ENCODE data around the gene MPPE1. TPM values are rescaled to one million over a fixed set of nuclear protein-coding genes. Genes with fewer than 3 reads are reported as not detected.

Gene MPPE1
- total RNA-seq, 1 experiment from 2014 or later, result 36.4 TPM

DNA sequence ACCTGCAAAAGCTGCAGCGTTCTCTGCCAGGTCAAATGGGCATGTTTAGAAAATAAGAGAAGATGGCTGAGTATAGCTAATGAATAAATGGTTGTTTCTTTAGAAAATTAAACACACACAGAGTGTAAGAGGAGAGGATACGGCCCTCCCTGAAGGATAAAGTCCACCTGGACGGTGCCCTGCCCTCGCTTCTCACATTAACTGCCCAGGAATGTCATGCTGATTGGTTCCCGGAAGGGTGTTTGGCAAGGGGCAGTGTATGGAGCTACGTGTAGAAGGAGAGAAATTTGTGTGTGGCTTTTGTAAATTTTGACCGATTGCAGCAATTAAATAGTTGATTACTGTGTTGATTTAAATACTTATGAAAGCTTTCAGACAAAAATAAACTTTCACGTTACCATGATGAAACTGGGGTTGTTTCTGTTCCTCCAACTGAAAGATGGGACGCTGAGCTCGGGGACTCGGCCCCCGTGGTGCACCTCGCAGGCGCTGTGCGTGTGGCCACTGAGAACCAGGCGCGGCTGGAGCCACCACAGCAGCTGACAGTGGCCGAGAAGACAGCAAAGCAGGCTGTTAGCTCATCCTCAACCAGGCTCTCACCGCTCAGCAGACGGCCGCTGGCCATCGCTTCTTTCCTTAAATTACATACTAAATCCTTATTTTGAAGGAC is 22.7 kb downstream of the MPPE1 start:
- Histone ChIP-seq H3K4me1 (replicated peaks) (peaks cover 13% of the 10 kb centered on the region), H3K4me3 (no peak overlapping the region), H3K36me3 (peaks cover 37% of the 10 kb centered on the region), H3K9me3 (replicated peaks) (no peaks in the 10 kb centered on the region), H3K27ac (no peak overlapping the region), H3K27me3 (replicated peaks) (no peaks in the 10 kb centered on the region)
- DNase-seq (ENCODE audit: low read depth in 1 of 2, low spot score in 2 of 2), result peak in 1 of 2 experiments; percentile 12

DNA sequence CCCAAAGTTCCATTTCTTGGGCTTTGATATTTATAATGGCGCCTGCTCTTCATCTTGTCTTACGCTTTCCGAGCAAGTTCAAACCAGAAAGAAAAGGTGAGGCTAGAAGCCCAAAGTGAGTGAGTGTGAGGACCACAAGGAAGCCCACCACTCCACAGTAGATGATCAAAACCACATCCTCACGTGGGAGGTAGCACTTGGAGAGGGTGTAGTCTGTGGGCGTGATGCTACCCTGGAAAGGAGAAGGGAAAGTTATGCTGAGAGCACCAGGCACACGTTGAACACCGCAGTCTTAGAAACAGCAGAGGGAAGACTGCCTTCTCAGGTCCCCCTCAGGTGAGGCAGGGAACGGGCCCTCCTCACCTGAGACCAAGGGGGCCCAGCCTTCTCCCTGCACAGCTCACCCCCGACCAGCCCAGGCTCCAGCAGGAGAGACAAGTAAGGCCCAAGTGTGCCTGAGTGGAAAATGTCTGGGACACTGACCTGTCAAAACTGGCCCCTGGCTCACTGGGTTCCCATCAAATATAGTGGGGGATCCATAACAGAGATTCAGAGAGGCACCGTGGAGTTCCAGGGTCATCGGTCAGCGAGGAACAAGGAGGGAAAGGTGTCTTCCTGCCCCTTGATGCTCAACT is 23.6 kb downstream of the MPPE1 start:
- no peak overlapping the region for H3K4me3 ChIP-seq
- peaks cover 33% of the 10 kb centered on the region for H3K36me3 ChIP-seq
- no peaks in the 10 kb centered on the region for H3K27me3 ChIP-seq (replicated peaks)
- H3K9me3 ChIP-seq (replicated peaks), result no peaks in the 10 kb centered on the region
- no peak for DNase-seq (ENCODE audit: low read depth in 1 of 2, low spot score in 2 of 2)
- H3K27ac ChIP-seq, result no peak overlapping the region
- H3K4me1 ChIP-seq (replicated peaks), result peaks cover 13% of the 10 kb centered on the region

DNA sequence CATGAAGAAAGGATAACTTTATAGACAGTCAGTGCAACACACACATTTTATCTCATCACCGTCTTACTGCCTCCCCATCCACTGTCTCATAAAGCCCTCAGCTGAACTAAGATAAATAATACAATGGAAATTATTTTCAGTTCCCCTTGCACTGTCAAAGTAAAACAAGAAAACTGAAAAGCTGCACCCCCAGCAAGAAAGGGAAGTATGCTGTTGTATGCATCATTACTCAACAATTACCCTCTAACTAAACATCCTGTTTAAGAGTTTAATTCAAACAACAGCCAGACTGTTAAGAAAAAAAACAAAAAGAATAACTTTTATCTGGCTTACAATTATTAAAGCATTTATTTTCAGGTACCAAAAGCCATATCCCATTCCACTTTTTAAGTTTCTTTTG is 25.0 kb downstream of the MPPE1 start:
- H3K9me3 ChIP-seq (replicated peaks), result no peaks in the 10 kb centered on the region
- no peaks in the 10 kb centered on the region for H3K27me3 ChIP-seq (replicated peaks)
- H3K27ac ChIP-seq, result no peak overlapping the region
- H3K4me3 ChIP-seq, result no peak overlapping the region
- H3K4me1 ChIP-seq (replicated peaks), result peaks cover 13% of the 10 kb centered on the region
- DNase-seq (ENCODE audit: low read depth in 1 of 2, low spot score in 2 of 2), result peak in 1 of 2 experiments; percentile 42
- H3K36me3 ChIP-seq, result peaks cover 21% of the 10 kb centered on the region

DNA sequence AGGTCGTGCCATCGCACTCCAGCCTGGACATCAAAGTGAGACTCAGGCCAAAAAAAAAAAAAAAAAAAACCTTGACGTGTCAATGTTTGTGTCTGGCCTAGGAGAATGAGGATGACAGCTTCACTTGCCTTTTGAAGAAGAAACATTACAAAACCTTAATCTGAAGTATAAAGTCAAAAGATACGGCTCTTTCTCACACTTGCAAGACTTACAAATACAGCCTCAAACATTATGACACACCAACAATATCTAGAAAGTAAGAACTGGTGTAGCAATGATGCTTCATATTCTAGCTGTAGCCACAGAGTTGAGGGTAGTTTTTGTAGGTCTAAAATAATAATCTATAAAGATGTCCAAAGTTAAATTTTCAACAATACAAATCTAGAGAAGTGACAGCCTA is 25.5 kb downstream of the MPPE1 start:
- Histone ChIP-seq H3K27ac (no peak overlapping the region), H3K9me3 (replicated peaks) (no peaks in the 10 kb centered on the region), H3K4me3 (no peak overlapping the region), H3K36me3 (peaks cover 15% of the 10 kb centered on the region), H3K27me3 (replicated peaks) (no peaks in the 10 kb centered on the region), H3K4me1 (replicated peaks) (peaks cover 13% of the 10 kb centered on the region)
- DNase-seq (ENCODE audit: low read depth in 1 of 2, low spot score in 2 of 2), result no peak

DNA sequence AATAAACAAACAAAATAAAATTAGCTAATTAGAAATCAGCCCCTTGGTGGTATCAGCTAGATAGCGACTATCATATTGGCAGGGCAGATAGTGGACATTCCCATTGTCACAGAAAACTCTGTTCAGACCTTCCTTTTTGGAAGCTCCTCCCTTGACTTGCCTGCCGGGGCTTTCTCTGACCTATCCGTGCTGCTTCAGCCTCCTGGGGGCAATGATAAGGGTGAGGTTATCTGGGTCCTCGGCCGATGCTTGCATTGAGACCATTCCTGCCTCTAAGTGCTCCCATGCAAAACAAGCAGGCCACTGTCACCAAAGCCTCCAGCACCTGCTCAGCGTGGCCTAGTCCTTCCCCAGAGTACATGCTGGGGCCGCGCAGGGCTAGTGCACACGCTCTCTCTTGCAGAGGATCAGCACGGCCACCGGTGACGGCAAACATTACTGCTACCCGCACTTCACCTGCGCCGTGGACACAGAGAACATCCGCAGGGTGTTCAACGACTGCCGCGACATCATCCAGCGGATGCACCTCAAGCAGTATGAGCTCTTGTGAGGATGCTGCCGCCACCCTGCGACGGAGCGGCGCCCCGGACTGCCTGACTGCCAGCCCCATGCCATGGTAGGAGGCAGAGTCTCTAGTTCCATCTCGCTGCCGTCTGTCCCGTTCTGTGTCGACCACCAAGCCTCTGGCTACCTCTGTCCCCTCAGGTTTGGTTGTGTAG is 27.4 kb downstream of the MPPE1 start:
- Histone ChIP-seq H3K4me3 (no peak overlapping the region), H3K36me3 (peaks cover 10% of the 10 kb centered on the region; the same call in 1 of the 2 replicates), H3K27ac (no peak overlapping the region), H3K9me3 (replicated peaks) (0 out of 2 replicates have a peak, but pooled peaks cover under 1% of the 10 kb centered on the region), H3K27me3 (replicated peaks) (no peaks in the 10 kb centered on the region), H3K4me1 (replicated peaks) (peaks cover 13% of the 10 kb centered on the region)
- peak in 1 of 2 experiments; percentile 37 for DNase-seq (ENCODE audit: low read depth in 1 of 2, low spot score in 2 of 2)

DNA sequence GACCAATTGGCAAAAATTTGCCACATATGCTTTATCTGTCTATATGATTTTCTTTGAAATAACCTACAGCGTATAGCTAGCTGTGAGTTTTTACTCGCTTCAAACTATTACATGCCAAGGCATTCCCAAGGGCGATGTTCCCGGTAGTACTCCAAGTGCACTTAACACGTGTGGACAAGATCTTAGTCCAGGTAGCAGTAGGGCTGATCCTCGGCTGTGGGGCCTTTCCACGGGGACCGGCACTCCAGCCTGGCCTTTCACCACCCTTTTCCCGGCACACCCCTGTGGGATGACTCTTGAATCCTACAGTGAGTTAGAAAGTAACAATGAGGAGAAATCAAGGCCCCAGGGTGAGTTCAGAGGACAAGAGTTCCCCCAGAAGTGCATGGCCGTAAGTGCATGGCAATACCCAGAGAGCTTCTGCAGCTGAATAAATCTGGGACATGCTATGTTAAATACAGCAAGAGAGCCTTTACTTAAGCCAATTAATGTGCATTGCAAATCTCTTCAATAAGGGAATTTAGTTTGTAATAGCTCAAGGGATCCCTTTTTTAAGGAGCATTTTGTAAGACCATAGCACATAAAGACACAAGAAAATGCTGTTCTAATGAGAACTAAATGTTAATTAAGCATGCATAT is 30.5 kb downstream of the MPPE1 start:
- Histone ChIP-seq H3K4me3 (no peak overlapping the region), H3K27ac (no peak overlapping the region), H3K4me1 (replicated peaks) (peaks cover under 1% of the 10 kb centered on the region), H3K36me3 (peaks cover 3% of the 10 kb centered on the region; the same call in 1 of the 2 replicates), H3K27me3 (replicated peaks) (no peaks in the 10 kb centered on the region), H3K9me3 (replicated peaks) (0 out of 2 replicates have a peak, but pooled peaks cover 3% of the 10 kb centered on the region)
- DNase-seq (ENCODE audit: low read depth in 1 of 2, low spot score in 2 of 2), result no peak

DNA sequence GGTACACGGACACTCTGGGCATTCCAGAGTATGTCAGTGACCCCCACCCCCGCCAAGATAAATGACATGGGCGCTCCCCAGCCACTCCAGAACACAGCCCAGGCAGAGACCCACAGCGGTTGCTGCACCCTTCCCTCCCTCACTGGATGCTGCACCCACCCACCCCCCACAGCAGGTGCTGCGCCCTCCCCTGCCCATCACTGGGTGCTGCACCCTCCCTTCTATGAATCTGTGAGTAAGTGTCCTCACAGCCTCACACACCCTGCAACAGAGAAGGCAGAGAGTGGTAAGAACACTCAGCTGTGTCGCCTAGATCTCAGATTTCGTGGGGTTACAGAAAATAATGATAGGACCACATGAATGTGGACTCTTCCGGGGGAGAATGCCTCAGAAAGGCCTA is 33.4 kb downstream of the MPPE1 start:
- Histone ChIP-seq H3K27me3 (replicated peaks) (no peaks in the 10 kb centered on the region), H3K4me3 (no peak overlapping the region), H3K4me1 (replicated peaks) (no peaks in the 10 kb centered on the region), H3K36me3 (no peaks in the 10 kb centered on the region), H3K9me3 (replicated peaks) (0 out of 2 replicates have a peak, but pooled peaks cover 3% of the 10 kb centered on the region), H3K27ac (no peak overlapping the region)
- no peak for DNase-seq (ENCODE audit: low read depth in 1 of 2, low spot score in 2 of 2)

DNA sequence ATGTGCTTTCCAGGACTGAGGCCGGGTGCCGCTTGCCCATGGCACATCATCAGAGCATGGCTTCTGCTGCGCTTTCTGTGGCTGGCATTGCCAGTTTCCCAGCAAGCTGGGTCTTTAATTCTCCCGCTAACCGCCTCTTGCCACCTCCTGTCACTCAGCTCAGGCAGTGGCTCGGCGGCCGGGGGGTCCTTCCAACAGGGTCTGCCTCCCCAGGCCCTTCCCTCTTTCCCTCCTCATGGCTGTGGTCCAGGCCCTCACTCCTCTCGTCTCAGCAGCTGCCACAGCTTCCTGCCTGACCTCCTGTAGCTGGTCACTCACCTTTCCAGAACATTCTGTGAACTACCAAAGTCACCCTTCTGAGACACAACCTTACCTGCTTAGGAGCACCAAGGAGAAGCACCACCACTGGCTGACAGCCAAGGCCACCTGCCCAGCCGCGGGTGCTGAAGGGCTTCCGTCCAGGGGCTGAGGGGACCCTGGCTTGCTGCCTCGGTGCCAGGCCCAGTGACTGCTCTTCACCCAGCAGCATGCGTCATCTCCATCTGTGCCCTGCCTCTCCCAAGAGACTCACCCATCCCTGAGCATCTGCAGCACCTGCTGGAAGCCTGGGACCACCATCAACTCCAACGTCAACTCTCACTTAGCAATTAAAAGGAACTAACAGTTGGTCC is 34.3 kb downstream of the MPPE1 start:
- no peak for DNase-seq (ENCODE audit: low read depth in 1 of 2, low spot score in 2 of 2)
- H3K9me3 ChIP-seq (replicated peaks), result 0 out of 2 replicates have a peak, but pooled peaks cover 3% of the 10 kb centered on the region
- H3K27me3 ChIP-seq (replicated peaks), result no peaks in the 10 kb centered on the region
- H3K4me1 ChIP-seq (replicated peaks), result no peaks in the 10 kb centered on the region
- H3K4me3 ChIP-seq, result no peak overlapping the region
- no peak overlapping the region for H3K27ac ChIP-seq
- no peaks in the 10 kb centered on the region for H3K36me3 ChIP-seq

DNA sequence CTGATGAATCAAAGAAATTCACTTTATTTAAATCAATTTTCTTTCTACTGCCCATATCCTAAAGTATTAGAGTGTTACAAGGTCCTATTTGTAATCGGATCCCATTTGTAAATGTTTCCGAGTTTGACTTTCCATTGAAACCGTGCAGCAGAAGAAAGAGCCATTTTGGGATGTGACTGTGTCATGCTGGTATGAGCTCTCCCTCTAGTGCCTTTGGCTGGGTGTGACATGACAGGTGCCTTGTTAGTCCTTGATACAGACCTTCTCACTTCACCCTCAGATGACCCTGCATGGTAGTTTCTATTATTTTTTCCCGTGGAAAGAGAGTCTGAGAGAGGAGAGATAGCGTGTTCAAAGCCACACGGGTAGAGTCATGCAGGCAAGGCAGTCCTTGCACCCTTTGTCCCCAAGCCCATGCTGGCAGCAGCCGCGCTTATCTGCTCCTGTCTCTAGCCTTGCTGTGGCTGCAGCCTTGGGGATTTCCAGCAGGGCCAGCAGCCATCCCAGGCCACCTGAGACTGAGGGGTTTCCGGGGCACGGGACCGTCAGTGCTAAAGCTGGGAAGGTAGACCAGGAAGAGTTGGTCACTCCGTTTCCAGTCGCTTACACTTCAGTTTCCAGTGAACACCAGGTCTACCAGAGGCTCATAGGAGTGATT is 35.5 kb downstream of the MPPE1 start:
- DNase-seq (ENCODE audit: low read depth in 1 of 2, low spot score in 2 of 2), result no peak
- Histone ChIP-seq H3K4me1 (replicated peaks) (no peaks in the 10 kb centered on the region), H3K9me3 (replicated peaks) (0 out of 2 replicates have a peak, but pooled peaks cover 3% of the 10 kb centered on the region), H3K27ac (no peak overlapping the region), H3K4me3 (no peak overlapping the region), H3K36me3 (no peaks in the 10 kb centered on the region), H3K27me3 (replicated peaks) (no peaks in the 10 kb centered on the region)

DNA sequence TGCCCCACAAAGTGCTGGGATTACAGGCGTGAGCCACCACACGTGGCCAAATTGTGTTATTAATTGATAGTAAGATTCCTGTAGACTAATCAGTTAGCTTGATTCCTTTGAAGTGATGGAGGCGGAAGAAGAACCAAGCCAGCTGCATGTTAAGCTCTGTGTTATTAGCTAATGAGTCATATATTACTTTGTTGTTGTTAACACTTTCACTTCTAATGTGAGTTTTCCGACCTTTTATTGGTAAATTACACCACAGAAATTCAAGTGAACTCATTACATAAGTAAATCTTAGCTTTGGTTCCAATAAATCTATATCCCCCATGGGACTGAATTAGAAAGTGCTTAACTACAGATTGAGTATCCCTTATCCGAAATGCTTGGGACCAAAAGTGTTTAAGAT is 36.6 kb downstream of the MPPE1 start:
- Histone ChIP-seq H3K27me3 (replicated peaks) (no peaks in the 10 kb centered on the region), H3K9me3 (replicated peaks) (0 out of 2 replicates have a peak, but pooled peaks cover 3% of the 10 kb centered on the region), H3K4me1 (replicated peaks) (no peaks in the 10 kb centered on the region), H3K27ac (no peak overlapping the region), H3K4me3 (no peak overlapping the region), H3K36me3 (no peaks in the 10 kb centered on the region)
- no peak for DNase-seq (ENCODE audit: low read depth in 1 of 2, low spot score in 2 of 2)

DNA sequence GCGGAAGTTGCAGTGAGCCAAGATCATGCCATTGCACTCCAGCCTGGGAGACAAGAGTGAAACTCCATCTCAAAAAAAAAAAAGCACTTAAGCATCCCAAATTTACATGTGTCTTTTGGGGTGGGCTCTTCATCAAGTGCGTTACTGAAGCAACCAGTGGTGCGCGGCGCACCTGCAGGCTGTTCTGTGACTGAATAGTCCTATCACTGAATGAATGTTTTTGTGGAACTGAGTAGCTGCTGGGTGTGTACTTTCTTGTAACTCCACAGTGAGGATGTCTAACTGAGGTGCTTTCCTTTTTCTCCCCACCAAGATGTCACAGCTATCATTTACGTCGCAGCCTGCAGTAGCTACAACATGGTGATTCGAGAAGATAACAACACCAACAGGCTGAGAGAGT is 39.9 kb downstream of the MPPE1 start:
- DNase-seq (ENCODE audit: low read depth in 1 of 2, low spot score in 2 of 2), result no peak
- Histone ChIP-seq H3K9me3 (replicated peaks) (no peaks in the 10 kb centered on the region), H3K4me3 (no peak overlapping the region), H3K27me3 (replicated peaks) (no peaks in the 10 kb centered on the region), H3K36me3 (no peaks in the 10 kb centered on the region), H3K27ac (no peak overlapping the region), H3K4me1 (replicated peaks) (no peaks in the 10 kb centered on the region)

DNA sequence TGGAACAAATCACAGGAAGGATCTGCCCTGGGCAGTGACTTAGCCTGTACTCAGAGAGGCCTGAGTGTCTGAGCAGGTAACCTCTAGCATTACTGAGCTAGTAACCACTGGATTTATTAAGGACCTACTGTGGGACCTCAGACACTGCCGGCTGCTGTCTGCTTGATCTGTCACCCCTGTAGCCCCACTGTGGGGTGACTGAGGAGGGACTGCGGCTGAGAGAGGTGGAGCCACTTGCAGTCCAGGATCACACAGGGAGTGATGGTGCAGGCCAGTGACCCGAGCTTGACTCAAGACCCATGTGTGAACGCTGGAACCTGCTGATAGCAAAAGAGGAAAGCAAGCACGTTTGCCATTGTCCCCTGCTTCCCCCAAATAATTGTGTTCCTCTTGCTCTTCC is 41.4 kb downstream of the MPPE1 start:
- DNase-seq (ENCODE audit: low read depth in 1 of 2, low spot score in 2 of 2), result no peak
- H3K27ac ChIP-seq, result no peak overlapping the region
- no peaks in the 10 kb centered on the region for H3K27me3 ChIP-seq (replicated peaks)
- H3K4me3 ChIP-seq, result no peak overlapping the region
- no peaks in the 10 kb centered on the region for H3K36me3 ChIP-seq
- H3K4me1 ChIP-seq (replicated peaks), result no peaks in the 10 kb centered on the region
- H3K9me3 ChIP-seq (replicated peaks), result no peaks in the 10 kb centered on the region

DNA sequence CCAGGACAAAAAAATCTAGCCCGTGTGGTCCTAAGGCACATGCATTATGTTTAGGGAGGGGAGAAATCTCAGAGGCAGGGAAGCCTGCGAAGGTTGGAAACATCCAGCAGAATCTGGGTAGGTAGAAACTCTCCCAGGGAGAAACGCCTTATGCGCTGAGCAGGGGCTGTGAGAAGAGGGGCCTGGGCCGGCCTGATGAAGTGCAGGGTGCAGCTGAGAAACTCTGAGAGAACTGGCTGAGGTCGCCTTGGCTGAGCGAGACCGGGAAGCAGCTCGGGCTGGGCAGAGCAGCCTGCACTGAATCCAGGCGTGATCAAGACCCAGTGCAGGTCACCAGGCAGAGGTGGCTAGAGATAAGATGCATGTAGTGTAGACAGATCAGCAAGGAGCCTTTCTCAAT is 41.8 kb downstream of the MPPE1 start:
- H3K36me3 ChIP-seq, result no peaks in the 10 kb centered on the region
- no peak for DNase-seq (ENCODE audit: low read depth in 1 of 2, low spot score in 2 of 2)

More for the DNA sequence above, 41.8 kb downstream of the MPPE1 start:
- Histone ChIP-seq H3K4me3 (no peak overlapping the region), H3K9me3 (replicated peaks) (no peaks in the 10 kb centered on the region), H3K27ac (no peak overlapping the region), H3K4me1 (replicated peaks) (no peaks in the 10 kb centered on the region), H3K27me3 (replicated peaks) (no peaks in the 10 kb centered on the region)

Data from SJSA1 (cell line).